CD4-positive, alpha-beta T cell treated with Interferon alpha-2 for 1 hour (primary cell): ENCODE data around the gene ODAD3.
A peak's percentile ranks its signal among the peaks of the same experiment; 100 is the strongest.
"Not testable (repeated sequence)": the region's sequence is repeated elsewhere in the genome, so short reads cannot be mapped to it uniquely, and the experiment has no call there.

Experiments used
- DNase-seq, 2 donors: peaks; one replicate each; pipeline ENCODE4 v3.0.0-alpha.2; 2020 to 2022

The ODAD3 gene

DNA sequence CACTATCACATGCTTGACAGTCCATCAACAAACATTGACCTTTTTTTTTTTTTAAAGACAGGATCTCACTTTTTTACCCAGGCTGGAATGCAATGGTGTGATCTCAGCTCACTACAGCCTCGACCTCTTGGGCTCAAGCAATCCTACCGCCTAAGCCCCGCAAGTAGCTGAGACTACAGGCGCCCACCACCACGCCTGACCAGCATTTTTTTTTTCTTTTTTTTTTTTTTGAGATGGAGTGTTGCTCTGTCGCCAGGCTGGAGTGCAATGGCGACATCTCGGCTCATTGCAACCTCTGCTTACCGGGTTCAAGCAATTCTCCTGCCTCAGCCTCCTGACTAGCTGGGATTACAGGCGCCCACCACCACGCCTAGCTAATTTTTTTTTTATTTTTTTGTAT is 24.0 kb upstream of the ODAD3 start:
- DNase-seq, result not testable (repeated sequence)

DNA sequence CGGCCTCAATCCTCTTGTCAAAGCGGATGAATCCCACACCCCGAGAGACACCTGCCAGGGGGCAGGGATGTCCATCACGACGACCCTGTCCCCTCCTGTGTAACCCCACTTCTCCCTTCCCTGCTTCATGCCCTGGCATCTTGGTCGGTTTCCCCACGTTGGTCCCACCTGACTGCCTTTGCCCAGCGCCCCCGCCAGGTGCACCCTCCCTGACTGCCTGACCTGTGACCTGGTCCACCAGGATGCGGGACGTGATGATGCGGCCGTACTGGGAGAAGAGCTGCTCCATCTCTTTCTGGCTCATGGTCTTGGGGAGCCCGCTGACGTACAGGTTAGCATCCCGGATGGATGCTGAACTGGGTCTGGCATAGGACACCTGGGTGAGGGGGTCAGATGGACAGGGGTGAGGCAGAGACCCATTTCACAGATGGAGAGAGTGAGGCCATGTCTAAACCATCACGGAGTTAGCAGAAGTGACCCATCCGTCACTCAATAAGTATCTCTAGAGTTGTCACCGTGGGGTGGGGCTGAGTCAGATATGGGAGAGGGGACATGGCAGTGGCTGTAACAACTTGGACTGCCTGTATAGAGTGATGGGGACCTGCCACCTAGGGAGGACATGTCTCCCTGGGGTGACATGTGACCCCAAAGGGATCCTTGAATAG is 23.4 kb upstream of the ODAD3 start:
- no peak for DNase-seq

DNA sequence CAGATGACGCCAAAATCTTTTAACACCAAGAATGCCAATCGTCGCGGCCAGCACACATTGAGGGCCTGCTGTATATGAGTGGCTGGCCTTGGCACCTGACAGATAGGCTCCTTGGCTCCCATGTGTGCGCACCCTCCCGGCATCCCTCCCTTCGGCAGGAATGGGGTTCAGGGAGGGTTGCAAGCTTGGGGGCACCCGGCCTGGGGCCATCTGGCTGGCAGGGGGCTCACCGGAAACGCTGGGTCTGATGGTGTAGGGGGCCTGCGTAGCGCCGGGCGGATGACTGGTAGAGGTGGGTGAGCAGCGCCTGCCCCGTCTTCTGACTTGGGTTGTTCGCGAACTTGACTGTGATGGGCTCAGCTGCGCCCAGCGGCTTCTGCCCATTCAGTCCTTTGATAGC is 22.9 kb upstream of the ODAD3 start:
- no peak for DNase-seq

DNA sequence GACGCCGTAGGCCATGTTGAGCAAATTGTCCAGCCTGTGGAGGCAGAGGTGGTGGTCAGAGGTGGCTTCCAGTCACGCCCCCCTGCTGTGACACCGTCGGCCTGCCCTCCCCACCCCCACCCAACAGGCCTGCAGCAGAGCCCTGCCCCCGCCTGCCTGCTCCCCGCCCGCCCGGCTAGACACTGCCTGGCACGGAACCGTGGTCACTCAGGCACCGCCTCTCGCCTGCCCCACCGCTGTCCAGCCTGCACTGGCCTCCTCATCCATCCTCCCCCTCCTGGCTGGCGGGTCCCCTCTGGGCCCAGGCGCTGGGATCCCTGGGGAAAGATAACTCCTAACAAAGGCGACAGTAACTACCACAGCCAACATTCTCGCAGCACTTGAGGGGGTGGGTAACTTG is 22.2 kb upstream of the ODAD3 start:
- DNase-seq, result no peak

DNA sequence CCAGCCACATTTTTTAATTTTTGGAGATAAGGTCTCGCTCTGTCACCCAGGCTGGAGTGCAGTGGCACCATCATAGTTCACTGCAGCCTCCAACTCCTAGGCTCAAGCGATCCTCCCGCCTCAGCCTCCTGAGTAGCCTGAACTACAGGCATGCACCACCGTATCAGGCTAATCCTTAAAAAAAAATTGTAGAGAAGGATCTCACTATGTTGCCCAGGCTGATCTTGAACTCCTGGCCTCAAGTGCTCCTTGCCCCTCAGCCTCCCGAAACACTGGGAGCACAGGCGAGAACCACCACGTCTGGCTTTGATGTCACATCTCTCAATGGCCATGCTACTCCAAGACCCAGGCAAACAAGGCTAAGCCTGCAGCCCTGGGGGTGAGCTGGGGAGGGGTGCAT is 21.7 kb upstream of the ODAD3 start:
- no peak for DNase-seq

DNA sequence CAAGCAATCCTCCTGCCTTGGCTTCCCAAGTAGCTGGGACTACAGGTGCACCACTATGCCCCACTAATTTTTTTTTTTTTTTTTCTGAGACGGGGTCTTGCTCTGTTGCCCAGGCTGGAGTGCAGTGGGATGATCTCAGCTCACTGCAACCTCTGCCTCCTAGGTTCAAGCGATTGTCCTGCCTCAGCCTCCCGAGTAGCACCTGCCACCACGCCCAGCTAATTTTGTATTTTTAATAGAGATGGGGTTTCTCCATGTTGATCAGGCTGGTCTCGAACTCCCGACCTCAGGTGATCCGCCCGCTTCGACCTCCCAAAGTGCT is 20.3 kb upstream of the ODAD3 start:
- not testable (repeated sequence) for DNase-seq

DNA sequence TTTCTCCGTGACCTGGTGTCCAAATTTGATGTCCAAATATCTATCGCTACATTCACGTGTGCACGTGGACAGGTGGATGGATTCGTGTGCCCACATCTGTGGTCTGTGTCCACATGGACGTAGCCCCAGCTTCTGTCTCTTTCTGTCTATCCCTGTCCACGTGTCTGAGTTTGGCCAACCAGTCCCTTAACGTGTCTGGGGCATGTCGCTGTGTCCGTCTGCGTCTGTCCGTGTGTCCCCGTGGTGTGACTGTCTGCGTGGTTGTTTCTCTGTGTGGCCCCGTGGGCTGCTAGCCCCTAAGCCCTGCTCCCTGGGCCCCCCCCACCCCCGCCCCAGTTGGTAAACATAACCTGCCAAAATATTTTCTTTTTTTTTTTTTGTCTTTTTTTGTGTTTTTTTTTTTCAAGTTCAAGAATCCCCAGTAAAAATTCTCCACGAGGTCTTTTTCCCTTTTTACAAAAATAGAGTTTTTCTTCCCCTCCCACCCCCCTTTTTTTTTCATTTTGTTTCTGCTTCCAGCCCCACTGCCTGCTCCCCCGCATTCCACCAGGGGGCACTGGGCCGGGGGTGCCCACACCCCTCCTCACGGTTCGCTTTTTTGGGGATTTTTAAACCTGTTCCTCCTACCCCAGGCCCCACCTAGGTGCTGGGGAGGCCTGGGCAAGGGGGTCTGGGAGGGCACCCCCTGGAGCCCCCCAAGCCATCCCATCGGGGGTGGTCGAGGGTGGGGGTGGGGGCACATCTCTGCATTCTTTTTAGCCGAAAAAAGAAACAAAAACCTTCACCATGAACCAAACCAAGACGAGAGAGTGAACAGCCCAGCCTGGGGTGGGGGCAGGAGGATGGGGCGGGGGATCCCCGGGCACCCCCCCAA is 18.8 kb upstream of the ODAD3 start:
- DNase-seq, result peak in 1 of 2 donors; percentile 16

DNA sequence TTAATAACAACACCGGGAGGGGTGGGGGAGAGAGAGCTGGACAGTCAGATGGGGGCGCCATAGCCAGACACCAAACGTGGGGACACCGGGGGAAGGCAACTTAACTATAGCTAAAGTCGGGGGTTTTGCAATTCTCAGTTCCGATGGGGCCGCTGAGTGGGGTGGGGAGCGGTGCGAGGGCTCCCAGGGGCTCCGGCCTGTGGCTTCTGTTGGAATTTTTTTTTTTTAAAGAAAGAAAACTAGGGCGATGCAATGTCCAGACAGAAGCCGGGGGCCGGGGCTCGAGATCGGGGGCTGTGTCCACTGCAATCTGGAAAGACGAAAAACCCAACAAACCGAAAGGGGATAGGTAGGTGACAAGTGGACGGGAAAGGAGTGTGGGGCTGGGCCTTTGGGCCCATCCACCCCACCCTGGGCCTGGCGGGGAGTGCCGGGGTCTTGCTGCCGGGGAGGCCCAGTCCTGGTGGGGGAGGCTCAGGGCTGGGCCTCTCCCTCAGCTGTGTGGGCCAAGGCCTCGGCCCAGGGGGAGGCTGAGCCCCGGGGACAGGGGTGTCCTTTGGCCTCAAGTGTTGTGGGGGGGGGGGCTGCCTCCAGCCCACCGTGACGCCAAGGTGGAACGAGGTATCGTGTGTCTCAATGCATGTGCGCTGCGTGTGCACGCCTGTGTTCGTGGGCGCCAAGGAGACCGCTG is 17.8 kb upstream of the ODAD3 start:
- DNase-seq, result no peak

DNA sequence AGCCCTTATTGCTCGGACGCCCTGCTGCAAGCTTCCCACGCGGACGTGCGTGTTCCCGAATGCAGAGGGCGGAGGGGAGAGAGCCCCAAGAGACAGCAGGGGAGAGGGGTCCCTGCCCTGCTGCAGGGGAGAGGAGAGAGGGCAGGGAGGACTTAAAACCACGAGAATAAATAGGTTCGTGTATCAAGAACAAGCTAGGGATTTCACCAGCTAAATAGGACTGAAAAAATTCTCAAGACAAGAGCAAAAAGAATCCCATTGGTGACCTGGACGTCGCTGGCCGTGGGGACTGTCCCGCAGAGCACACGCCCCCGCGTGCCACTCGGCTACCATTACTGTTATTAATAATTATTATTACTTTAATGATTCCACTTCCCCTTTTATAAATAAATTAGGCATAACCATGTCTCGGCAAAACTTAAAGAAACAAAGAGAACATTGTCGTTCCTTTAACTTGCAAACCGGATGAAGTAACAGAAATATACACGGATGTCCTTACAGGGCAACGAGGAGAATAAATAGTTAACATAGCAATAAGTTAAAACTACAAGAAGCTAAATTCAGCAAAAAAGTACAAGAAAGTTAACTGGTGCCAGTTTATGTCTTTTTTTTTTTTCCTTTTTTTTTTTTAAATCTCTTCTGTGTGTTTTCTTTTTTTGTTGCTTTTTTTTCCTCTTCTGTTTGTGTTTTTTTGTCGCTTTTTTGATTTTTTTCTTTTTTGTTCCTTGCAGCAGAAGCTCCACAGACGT is 17.1 kb upstream of the ODAD3 start:
- no peak for DNase-seq

DNA sequence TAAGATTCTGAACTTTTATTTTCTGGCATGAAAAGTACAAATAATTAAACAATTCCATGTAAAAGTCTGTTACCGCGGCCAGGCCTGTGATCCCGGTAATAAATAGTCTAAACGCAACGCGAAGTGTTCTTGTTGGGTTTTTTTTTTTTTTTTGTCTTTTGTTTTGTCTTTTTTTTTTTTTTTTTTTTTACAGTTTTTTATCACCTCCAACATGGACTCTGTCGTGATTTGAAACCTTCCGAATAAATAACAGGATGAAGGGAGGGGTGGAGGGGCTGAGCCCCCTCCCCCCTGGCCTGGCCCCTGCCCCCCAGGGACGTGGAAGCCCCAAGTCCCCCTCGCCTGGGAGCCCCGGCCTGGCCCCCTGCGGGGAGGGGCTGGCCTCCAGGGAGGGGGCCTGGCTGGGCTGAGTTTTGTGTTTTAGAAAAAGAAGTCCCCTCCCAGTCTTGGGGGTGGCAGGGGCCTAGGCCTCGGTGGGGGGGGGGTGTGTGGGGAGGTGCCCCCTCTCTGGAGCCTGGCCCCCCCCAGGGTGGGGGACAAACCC is 16.5 kb upstream of the ODAD3 start:
- DNase-seq, result no peak

DNA sequence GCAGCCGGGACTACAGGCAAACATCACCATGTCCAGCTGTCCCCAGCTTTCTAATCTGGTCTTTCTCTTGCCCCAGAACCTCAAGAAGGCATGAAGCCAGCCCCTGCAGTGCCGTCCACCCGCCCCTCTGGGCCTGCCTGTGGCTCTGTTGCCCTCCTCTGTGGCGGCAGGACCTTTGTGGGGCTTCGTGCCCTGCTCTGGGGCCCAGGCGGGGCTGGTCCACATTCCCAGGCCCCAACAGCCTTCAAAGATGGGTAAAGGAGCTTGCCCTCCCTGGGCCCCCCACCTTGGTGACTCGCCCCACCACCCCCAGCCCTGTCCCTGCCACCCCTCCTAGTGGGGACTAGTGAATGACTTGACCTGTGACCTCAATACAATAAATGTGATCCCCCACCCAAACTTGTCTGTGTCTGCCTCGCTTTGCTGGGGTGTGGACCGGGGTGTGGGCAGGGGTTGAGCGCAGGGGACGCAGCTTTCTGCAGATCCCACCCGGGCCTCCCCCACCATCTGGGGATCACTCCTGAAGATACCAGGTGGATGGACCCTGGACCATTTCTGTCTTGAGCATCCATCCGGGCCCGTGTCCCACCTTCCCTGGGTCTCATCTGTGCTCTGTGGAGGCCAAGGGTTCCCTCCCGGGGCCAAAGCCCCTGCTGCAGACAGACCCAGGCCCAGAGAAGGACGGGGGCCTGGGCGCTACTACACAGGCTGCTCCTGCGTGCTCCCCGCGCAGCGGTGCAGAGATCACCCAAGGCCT is 15.8 kb upstream of the ODAD3 start:
- DNase-seq, result no peak

DNA sequence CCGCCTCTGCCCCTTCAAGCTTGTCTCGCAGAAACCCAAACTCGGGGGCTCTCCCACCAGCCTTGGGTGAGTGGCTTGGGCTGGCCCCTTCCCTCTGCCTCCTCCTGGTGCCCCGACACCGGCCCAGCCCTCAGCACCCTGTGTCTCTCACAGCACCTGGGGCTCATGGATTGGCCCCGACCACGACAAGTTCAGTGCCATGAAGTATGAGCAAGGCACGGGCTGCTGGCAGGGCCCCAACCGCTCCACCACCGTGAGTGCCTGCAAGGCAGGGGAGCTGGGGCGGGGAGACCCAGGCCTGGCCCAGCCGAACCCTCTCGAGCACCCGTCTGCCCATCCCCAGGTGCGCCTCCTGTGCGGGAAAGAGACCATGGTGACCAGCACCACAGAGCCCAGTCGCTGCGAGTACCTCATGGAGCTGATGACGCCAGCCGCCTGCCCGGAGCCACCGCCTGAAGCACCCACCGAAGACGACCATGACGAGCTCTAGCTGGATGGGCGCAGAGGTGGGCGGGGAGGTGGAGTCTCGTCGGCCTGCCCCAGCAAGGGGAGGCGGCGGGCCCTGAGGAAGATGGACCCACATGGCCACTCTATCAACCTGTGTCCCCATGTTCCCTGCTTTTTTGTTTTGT is 14.1 kb upstream of the ODAD3 start:
- no peak for DNase-seq

DNA sequence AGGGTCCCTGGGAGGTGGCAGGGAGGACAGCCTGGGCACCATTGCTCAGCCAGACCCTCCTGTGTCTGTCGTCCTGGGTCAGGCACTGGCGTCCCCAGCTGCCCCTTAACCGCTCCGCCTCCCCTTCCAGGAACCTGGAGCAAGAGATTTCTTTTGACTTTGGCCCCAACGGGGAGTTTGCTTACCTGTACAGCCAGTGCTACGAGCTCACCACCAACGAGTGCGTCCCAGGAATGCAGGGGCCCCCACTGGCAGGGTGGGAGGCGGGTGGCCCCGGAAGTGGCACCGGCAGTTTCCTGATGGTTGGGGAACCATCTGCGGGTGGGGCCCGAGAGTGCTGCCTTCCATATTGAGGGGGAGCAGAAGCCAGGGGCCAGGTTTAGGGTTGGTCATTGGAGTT is 13.5 kb upstream of the ODAD3 start:
- DNase-seq, result no peak

DNA sequence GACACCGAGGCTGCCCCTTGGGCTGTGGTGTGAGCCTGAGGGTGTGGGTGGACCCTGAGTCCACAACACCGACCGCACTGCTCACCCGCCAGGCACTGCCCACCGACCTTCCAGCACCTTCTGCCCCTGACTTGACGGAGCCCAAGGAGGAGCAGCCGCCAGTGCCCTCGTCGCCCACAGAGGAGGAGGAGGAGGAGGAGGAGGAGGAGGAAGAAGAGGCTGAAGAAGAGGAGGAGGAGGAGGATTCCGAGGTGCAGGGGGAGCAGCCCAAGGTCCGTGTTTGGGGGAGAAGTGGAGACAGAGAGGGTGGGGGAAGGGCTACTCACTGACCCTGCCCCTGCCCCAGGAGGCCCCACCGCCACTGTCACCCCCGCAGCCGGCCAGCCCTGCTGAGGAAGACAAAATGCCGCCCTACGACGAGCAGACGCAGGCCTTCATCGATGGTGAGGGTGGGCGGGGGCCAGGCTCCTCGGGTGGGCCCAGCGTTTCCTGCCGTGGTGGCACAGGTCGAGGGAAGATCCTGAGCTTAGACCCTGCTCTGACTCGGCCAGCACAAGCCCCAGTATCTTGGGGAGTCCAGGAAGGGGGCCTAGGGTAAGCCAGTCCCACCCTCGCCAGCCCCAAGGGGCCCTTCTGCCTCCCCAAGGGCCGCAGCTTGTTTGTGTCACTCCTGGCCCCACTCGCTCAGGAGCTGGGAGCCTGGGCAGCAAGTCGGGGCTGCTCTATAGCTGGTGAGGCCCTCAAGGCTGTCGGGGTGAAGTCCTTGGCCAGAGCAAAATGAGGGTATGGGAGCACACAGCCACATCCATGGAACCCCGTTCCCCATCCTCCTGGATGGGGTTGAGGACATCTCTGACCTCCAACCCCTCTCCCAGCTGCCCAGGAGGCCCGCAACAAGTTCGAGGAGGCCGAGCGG is 12.7 kb upstream of the ODAD3 start:
- DNase-seq, result no peak

DNA sequence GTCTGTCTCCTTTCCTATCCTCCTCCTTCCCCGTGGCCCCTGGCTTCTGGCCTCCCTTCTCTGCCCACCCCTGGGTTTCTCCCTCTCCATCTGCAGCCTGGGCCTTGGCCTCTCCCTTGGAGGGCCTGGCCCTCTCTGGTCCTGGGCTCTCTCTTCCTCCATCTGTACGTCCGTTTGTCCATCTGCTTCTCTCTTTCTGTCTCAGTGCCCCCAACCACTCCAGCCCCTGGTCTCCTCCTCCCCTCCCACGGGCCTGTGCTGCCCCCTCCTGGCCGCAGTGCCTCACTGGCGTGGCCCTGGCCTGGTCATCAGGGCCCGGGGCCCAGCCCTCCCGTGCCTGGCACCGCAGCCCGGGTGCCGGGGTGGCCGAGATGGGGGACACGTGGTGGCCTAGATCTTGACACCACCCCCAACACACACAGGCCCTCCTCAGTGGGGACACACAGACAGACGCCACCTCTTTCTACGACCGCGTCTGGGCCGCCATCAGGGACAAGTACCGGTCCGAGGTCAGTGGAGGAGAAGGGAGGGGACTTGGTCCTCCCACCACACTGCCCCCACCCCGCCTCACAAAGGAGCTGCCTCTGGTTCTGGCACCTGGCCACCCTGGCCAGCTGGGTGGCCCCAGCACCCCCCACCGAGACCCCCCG is 11.9 kb upstream of the ODAD3 start:
- DNase-seq, result peak; percentile 39 to 52

DNA sequence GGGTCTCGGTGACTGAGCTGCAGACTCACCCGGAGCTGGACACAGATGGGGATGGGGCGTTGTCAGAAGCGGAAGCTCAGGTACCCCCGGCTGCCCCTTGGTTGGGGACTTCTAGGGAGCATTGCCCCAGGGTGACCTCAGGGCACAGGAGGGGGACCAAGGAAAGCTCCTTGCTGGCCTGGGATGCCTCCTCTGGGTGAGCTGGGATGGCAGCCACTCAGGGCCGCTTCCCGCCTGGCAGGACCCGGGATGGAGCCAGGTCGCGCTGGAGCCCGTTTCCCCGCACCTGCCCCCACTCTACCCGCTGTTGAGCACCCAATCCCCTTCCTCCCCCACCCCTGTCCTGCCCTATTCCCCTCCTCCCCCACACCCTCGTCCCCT is 11.3 kb upstream of the ODAD3 start:
- DNase-seq, result no peak

DNA sequence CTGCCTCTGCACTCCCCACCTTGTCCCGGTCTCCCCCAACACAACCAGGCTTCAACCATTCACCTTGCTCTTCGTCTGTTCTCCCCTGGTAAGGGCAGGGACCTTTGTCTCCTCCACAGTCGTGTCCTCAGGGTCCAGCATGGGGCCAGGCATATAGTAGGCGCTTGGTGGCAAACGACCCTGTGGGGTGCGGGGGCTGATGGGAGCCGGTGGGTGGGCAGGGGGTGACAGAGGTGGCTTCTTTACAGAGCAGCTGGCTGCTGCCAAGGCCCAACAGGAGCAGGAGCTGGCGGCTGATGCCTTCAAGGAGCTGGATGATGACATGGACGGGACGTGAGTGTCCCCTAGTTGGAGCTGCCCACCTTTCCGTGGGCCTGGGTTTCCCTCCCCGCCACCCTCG is 10.2 kb upstream of the ODAD3 start:
- DNase-seq, result no peak

DNA sequence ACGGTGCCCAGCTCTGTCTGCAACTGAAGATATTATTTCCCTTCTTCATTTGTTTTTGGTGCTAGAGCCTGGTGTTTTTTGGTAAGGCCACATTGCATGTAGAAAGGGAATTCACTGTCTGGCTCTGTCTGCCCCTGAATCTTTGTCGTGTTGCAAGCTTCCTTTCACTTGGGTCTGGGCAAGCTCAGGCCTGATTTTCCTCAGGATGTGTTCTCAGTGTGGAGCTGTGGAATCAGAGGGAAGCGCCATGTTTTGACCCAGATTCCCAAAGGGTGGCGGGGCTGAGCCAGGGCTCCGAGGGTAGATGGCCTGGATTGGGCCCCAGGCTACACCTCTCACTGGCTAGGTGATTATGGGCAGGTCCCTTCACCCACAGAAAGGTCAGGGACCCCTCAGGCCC is 9.1 kb upstream of the ODAD3 start:
- no peak for DNase-seq

DNA sequence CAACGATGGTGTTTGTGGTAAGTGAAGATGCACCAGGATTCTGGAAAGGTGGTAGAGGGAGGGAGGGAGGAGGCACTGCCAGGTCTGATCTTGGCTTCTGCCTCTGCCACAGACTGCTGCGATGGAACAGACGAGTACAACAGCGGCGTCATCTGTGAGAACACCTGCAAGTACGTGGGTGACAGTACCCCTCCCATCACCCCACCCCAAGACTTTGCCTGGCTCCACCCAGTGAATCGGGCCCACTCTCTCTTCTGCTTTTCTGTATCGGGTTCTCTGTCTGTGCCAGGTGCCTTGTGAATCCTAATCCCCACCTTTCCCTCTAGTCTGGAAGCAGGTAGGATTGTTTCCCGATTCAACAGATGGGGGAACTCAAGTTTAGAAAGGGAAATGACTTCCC is 3.0 kb upstream of the ODAD3 start:
- DNase-seq, result peak in 1 of 2 donors; percentile 68

DNA sequence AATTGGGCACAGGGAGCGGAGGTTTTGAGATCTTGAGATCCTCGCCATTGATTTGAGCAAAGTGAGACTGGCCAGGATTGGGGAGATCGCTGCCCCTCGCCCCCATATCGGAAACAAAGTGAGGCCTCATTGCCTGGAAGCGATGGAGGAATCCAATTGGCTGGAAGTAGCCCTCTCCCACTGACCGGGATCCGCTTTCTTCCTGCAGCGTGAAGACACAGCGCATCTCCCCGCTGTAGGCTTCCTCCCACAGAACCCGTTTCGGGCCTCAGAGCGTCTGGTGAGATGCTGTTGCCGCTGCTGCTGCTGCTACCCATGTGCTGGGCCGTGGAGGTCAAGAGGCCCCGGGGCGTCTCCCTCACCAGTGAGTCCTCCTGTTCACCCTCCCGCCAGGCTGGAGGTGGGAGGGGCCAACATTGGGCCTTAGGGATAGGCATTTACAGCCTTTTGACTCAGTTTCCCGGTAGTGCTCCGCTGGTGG is 952 bp upstream of the ODAD3 start:
- no peak for DNase-seq
